H9 (cell line): ENCODE data around the gene PLEKHA8. TPM values are rescaled to one million over a fixed set of nuclear protein-coding genes. Genes with fewer than 3 reads are reported as not detected.

Experiments
- DNase-seq: peaks from one replicate; pipeline ENCODE4 v3.0.0-alpha.2; 2017
- H2AFZ ChIP-seq: one replicate; pipeline ENCODE4 v1.6.1; 2013; ENCODE audit warnings: mild to moderate bottlenecking, low read length, control low read depth, moderate library complexity
- H2AK5ac ChIP-seq: 2 replicates; pipeline ENCODE4 v1.6.1; 2013; ENCODE audit warnings: low read length, control low read depth, mixed read lengths; ENCODE audit not compliant: insufficient read length
- H2BK120ac ChIP-seq: one replicate; pipeline ENCODE4 v1.6.1; 2013; ENCODE audit warnings: low read depth, mild to moderate bottlenecking, low read length, control low read depth, inconsistent platforms; ENCODE audit not compliant: poor library complexity, severe bottlenecking
- H2BK12ac ChIP-seq: 2 replicates; pipeline ENCODE4 v1.6.1; 2013; ENCODE audit warnings: low read length, control low read depth, mixed read lengths, low read depth; ENCODE audit not compliant: insufficient read length
- H2BK15ac ChIP-seq: 2 replicates; pipeline ENCODE4 v1.6.1; 2013; ENCODE audit warnings: low read depth, low read length, control low read depth
- H2BK20ac ChIP-seq: one replicate; pipeline ENCODE4 v1.6.1; 2013; ENCODE audit warnings: low read depth, mild to moderate bottlenecking, low read length, control low read depth, inconsistent platforms; ENCODE audit not compliant: poor library complexity, severe bottlenecking
- H2BK5ac ChIP-seq: 2 replicates; pipeline ENCODE4 v1.6.1; 2013; ENCODE audit warnings: low read length, control low read depth, mixed read lengths; ENCODE audit not compliant: insufficient read length
- H3K14ac ChIP-seq: 2 replicates; pipeline ENCODE4 v1.6.1; 2013; ENCODE audit warnings: low read length, control low read depth; ENCODE audit not compliant: insufficient read depth
- H3K18ac ChIP-seq: 2 replicates; pipeline ENCODE4 v1.6.1; 2013; ENCODE audit warnings: low read depth, mild to moderate bottlenecking, mixed read lengths, low read length, control low read depth; ENCODE audit not compliant: insufficient read length
- H3K23ac ChIP-seq: 2 replicates; pipeline ENCODE4 v1.6.1; 2013; ENCODE audit warnings: low read length, control low read depth, mixed read lengths, low read depth; ENCODE audit not compliant: insufficient read length
- H3K23me2 ChIP-seq: 2 replicates; pipeline ENCODE4 v1.6.1; 2013; ENCODE audit warnings: low read depth, mild to moderate bottlenecking, mixed read lengths, low read length, control low read depth; ENCODE audit not compliant: insufficient read length, poor library complexity, severe bottlenecking
- H3K27ac ChIP-seq: 2 replicates; pipeline ENCODE4 v1.5.1; 2013; ENCODE audit warnings: low read length, control low read depth, mixed read lengths, low read depth; ENCODE audit not compliant: insufficient read length
- H3K27me3 ChIP-seq: 2 replicates; pipeline ENCODE4 v1.6.1; 2013; ENCODE audit warnings: low read length, control low read depth, inconsistent platforms; ENCODE audit not compliant: insufficient read depth
- H3K4ac ChIP-seq: 2 replicates; pipeline ENCODE4 v1.6.1; 2013; ENCODE audit warnings: low read depth, mild to moderate bottlenecking, control low read depth, inconsistent platforms, low read length, moderate library complexity
- H3K4me1 ChIP-seq: 2 replicates; pipeline ENCODE4 v1.6.1; 2013; ENCODE audit warnings: low read length, control low read depth, inconsistent platforms; ENCODE audit not compliant: insufficient read depth
- H3K4me2 ChIP-seq: 2 replicates; pipeline ENCODE4 v1.6.1; 2013; ENCODE audit warnings: low read length, control low read depth, mixed read lengths; ENCODE audit not compliant: insufficient read length, insufficient read depth
- H3K56ac ChIP-seq: 2 replicates; pipeline ENCODE4 v1.6.1; 2013; ENCODE audit warnings: low read depth, mild to moderate bottlenecking, mixed read lengths, low read length, control low read depth; ENCODE audit not compliant: insufficient read length
- H3K79me1 ChIP-seq: 2 replicates; pipeline ENCODE4 v1.6.1; 2013; ENCODE audit warnings: low read depth, mild to moderate bottlenecking, moderate library complexity, low read length, control low read depth, inconsistent platforms; ENCODE audit not compliant: insufficient read depth, poor library complexity, severe bottlenecking
- H3K79me2 ChIP-seq: 2 replicates; pipeline ENCODE4 v1.6.1; 2013; ENCODE audit warnings: low read length, control low read depth, inconsistent platforms; ENCODE audit not compliant: insufficient read depth
- H3K9ac ChIP-seq: 2 replicates; pipeline ENCODE4 v1.6.1; 2013; ENCODE audit warnings: low read length, control low read depth, mixed read lengths; ENCODE audit not compliant: insufficient read length; ENCODE audit errors: extremely low read depth
- H3K9me3 ChIP-seq: one replicate; pipeline ENCODE4 v1.6.1; 2013; ENCODE audit warnings: low read depth, low read length, inconsistent platforms; ENCODE audit not compliant: control insufficient read depth
- H3T11ph ChIP-seq: one replicate; pipeline ENCODE4 v1.6.1; 2013; ENCODE audit warnings: mild to moderate bottlenecking, low read length, control low read depth, inconsistent platforms
- H4K20me1 ChIP-seq: one replicate; pipeline ENCODE4 v1.6.1; 2013; ENCODE audit not compliant: control insufficient read depth, insufficient read length, insufficient read depth
- H4K5ac ChIP-seq: 2 replicates; pipeline ENCODE4 v1.6.1; 2013; ENCODE audit warnings: low read depth, mild to moderate bottlenecking, mixed read lengths, low read length, control low read depth; ENCODE audit not compliant: insufficient read length
- H4K8ac ChIP-seq: replicated peaks from 2 replicates; pipeline ENCODE4 v1.6.1; 2013; ENCODE audit warnings: low read length, control low read depth, mixed read lengths, low read depth; ENCODE audit not compliant: insufficient read length
- H4K91ac ChIP-seq: 2 replicates; pipeline ENCODE4 v1.6.1; 2013; ENCODE audit warnings: low read depth, mild to moderate bottlenecking, moderate library complexity, mixed read lengths, low read length, control low read depth; ENCODE audit not compliant: insufficient read length
- H3K27ac Mint-ChIP-seq, 3 experiments: 2 replicates in 2 of 3; 3 replicates in 1 of 3; pipeline ENCODE4 v1.8.0; 2020 to 2021; ENCODE audit warnings: mixed read lengths in 3 of 3, mild to moderate bottlenecking in 1 of 3, moderate library complexity in 1 of 3
- H3K27me3 Mint-ChIP-seq: 2 replicates; pipeline ENCODE4 v1.8.0; 2021; ENCODE audit warnings: low read depth, mild to moderate bottlenecking, moderate library complexity, mixed read lengths
- H3K36me3 Mint-ChIP-seq, 3 experiments: 2 replicates in 2 of 3; 3 replicates in 1 of 3; pipeline ENCODE4 v1.8.0; 2020 to 2021; ENCODE audit warnings: low read depth in 3 of 3, mixed read lengths in 3 of 3; ENCODE audit not compliant: insufficient read depth in 1 of 3
- H3K4me1 Mint-ChIP-seq, 2 experiments: 2 replicates each; pipeline ENCODE4 v1.8.0; 2020; ENCODE audit warnings: mixed read lengths in 2 of 2
- H3K4me3 Mint-ChIP-seq, 2 experiments: 2 replicates in 1 of 2; 3 replicates in 1 of 2; pipeline ENCODE4 v1.8.0; 2020 to 2021; ENCODE audit warnings: mild to moderate bottlenecking in 2 of 2, mixed read lengths in 2 of 2, moderate library complexity in 1 of 2
- H3K9me3 Mint-ChIP-seq, 2 experiments: 2 replicates in 1 of 2; 3 replicates in 1 of 2; pipeline ENCODE4 v1.8.0; 2020; ENCODE audit warnings: mild to moderate bottlenecking in 2 of 2, mixed read lengths in 2 of 2, moderate library complexity in 1 of 2
- WGBS: extraction: QIAGEN DNeasy Blood & Tissue Kit; methylation state at CpG from one replicate; pipeline ENCODE4 v1.1.7; 2013; ENCODE audit warnings: missing lambda C conversion rate, low lambda C conversion rate, mixed read lengths; ENCODE audit not compliant: insufficient read length; ENCODE audit errors: extremely low coverage; 5-methylcytosine and 5-hydroxymethylcytosine counted together
- total RNA-seq: library from RNA; stranded (reverse); gene quantifications from 2 replicates; pipeline ENCODE4 v1.2.1, GENCODE V29; 2021
- TF ChIP-seq, protein P1 (sequence below): fragments of 200-600 bp; sonication (generic); conservative IDR thresholded peaks from 3 replicates; pipeline ENCODE4 v1.8.0; 2021; ENCODE audit warnings: antibody characterized with exemption, mild to moderate bottlenecking

PLEKHA8 gene
- total RNA-seq, 1 experiment from 2014 or later: 37.0 TPM

DNA sequence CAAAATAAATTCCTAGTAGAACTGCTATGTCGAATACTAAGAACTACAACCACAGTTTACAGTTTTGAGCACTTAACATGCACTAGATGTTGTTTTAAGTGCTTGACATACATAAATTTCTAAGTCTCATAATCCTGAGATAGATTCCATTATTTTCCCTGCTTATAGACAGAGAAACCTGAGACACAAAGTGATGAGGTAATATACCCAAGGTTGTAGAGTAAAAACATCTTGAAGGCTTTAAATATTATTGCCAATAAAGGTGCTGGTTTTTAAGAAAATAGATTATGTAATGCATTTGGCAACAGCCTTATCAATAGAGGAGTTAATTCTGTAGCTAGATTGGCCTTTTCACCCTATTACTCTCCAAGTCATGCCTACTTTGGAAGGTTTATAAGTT is 48.2 kb downstream of the PLEKHA8 start:
- no peak overlapping the region for H3T11ph ChIP-seq
- H3K23me2 ChIP-seq: no peaks in the 10 kb centered on the region
- H3K79me2 ChIP-seq: no peaks in the 10 kb centered on the region
- H3K4me1 Mint-ChIP-seq: peaks cover 13 to 18% of the 10 kb centered on the region in 2 experiments
- no peak overlapping the region for H4K5ac ChIP-seq
- DNase-seq: no peak
- H3K18ac ChIP-seq: no peak overlapping the region
- H3K27ac ChIP-seq: no peak overlapping the region
- H3K23ac ChIP-seq: no peak overlapping the region
- no peak overlapping the region for H2AK5ac ChIP-seq
- H3K36me3 Mint-ChIP-seq: peaks cover 9 to 26% (median 14%) of the 10 kb centered on the region in 3 experiments; a peak in 6 of 7 replicates
- H3K9me3 ChIP-seq: no peaks in the 10 kb centered on the region
- no peak overlapping the region for H2BK12ac ChIP-seq
- H2BK20ac ChIP-seq: no peak overlapping the region
- H2AFZ ChIP-seq: no peak overlapping the region
- H3K27me3 Mint-ChIP-seq: no peaks in the 10 kb centered on the region
- H2BK120ac ChIP-seq: no peak overlapping the region
- TF ChIP-seq, protein P1, sequence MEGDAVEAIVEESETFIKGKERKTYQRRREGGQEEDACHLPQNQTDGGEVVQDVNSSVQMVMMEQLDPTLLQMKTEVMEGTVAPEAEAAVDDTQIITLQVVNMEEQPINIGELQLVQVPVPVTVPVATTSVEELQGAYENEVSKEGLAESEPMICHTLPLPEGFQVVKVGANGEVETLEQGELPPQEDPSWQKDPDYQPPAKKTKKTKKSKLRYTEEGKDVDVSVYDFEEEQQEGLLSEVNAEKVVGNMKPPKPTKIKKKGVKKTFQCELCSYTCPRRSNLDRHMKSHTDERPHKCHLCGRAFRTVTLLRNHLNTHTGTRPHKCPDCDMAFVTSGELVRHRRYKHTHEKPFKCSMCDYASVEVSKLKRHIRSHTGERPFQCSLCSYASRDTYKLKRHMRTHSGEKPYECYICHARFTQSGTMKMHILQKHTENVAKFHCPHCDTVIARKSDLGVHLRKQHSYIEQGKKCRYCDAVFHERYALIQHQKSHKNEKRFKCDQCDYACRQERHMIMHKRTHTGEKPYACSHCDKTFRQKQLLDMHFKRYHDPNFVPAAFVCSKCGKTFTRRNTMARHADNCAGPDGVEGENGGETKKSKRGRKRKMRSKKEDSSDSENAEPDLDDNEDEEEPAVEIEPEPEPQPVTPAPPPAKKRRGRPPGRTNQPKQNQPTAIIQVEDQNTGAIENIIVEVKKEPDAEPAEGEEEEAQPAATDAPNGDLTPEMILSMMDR: no peak
- H4K91ac ChIP-seq: no peak overlapping the region
- no peak overlapping the region for H3K9ac ChIP-seq
- H3K4me1 ChIP-seq: 0 out of 2 replicates have a peak, but pooled peaks cover 3% of the 10 kb centered on the region
- no peak overlapping the region for H4K8ac ChIP-seq
- no peak overlapping the region for H3K14ac ChIP-seq
- no CpG with 5 or more reads among the region's 1 CpG for WGBS
- H3K9me3 Mint-ChIP-seq: no peaks in the 10 kb centered on the region
- H3K56ac ChIP-seq: no peak overlapping the region
- no peaks in the 10 kb centered on the region for H3K27me3 ChIP-seq
- no peak overlapping the region for H3K4me2 ChIP-seq
- H4K20me1 ChIP-seq: no peaks in the 10 kb centered on the region
- no peak overlapping the region for H2BK15ac ChIP-seq
- H3K4me3 Mint-ChIP-seq: no peak overlapping the region
- no peak overlapping the region for H2BK5ac ChIP-seq
- H3K27ac Mint-ChIP-seq: no peak overlapping the region
- H3K79me1 ChIP-seq: no peaks in the 10 kb centered on the region
- H3K4ac ChIP-seq: no peak overlapping the region
